Measurements from ENCODE around the gene TIPIN. TPM values are rescaled to one million over a fixed set of nuclear protein-coding genes. Genes with fewer than 3 reads are reported as not detected.
"Not testable (repeated sequence)": the region's sequence is repeated elsewhere in the genome, so short reads cannot be mapped to it uniquely, and the experiment has no call there.

Gene TIPIN
- total RNA-seq, 2 experiments from 2014 or later = 49.9 to 50.8 TPM

- no peak for ATAC-seq
- H3K27ac Mint-ChIP-seq = peak overlapping the region; percentile 99
- no peak for DNase-seq
- no peaks in the 10 kb centered on the region for H3K27me3 Mint-ChIP-seq
- intact Hi-C loops (cut with DNase I, micrococcal nuclease) = loop anchor here (1.0 to 5.0 kb wide), 13 partner anchors 14 to 1223 kb away; partner anchors contain the start of genes MAP2K1 (in 2 of the 2), RPL4 (in 2 of the 2), SNAPC5 (in 2 of the 2) and DIS3L (in 1 of the 2)
- H3K36me3 Mint-ChIP-seq (ENCODE audit: low read depth) = peaks cover 25% of the 10 kb centered on the region
- peak overlapping the region; percentile 97 for H3K4me3 Mint-ChIP-seq
- H3K9me3 Mint-ChIP-seq (ENCODE audit: low read depth) = no peaks in the 10 kb centered on the region
- CTCF ChIA-PET = interaction anchor here (0.7 to 2.7 kb wide), 2 partner anchors 143 to 460 kb away, joined by 3 to 22 read pairs; partner anchors contain the start of gene SNAPC5
- POLR2A ChIA-PET = interaction anchor here (0.7 to 1.8 kb wide), 5 partner anchors 30 to 1051 kb away, joined by 3 to 5 read pairs (median 4); partner anchors contain the start of genes MAP2K1, RNU5B-1 and SNAPC5
- peaks cover 24% of the 10 kb centered on the region for H3K4me1 Mint-ChIP-seq
These were observed 467 bp downstream of the TIPIN start for GRCh38 chr15:66356077-66356358.

DNA sequence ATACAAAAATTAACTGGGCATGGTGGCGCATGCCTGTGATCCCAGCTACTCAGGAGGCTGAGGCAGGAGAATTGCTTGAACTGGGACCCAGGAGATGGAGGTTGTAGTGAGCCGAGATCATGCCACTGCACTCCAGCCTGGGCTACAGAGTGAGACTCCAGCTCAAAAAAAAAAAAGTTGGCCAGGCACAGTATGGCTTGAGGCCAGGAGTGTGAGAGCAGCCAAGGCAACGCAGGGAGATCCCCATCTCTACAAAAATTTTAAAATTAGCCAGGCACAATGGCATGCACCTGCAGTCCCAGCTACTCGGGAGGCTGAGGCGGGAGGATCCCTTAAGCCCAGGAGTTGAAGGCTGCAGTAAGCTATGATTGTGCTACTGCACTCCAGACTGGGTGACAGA is 8.0 kb downstream of the TIPIN start:
- H3K27me3 Mint-ChIP-seq; intact Hi-C loops (cut with DNase I, micrococcal nuclease): not testable (repeated sequence)

GRCh38 chr15:66328771-66329170 is 27.7 kb downstream of the TIPIN start:
- DNase-seq (no peak), ATAC-seq (no peak)
- no peaks in the 10 kb centered on the region for H3K4me1 Mint-ChIP-seq
- H3K9me3 Mint-ChIP-seq (ENCODE audit: low read depth) = no peaks in the 10 kb centered on the region
- no peaks in the 10 kb centered on the region for H3K27me3 Mint-ChIP-seq
- peaks cover 38% of the 10 kb centered on the region for H3K36me3 Mint-ChIP-seq (ENCODE audit: low read depth)
- CTCF ChIA-PET = interaction anchor here (0.6 kb wide), 1 partner anchor 206 kb away, joined by 4 read pairs; no protein-coding TSS in a partner anchor
- intact Hi-C loops (cut with DNase I, micrococcal nuclease) = no loop called here
- no peak overlapping the region for H3K27ac Mint-ChIP-seq
- POLR2A ChIA-PET = no interaction called here
- H3K4me3 Mint-ChIP-seq = no peak overlapping the region

More for the DNA sequence above, 8.0 kb downstream of the TIPIN start:
- ATAC-seq; H3K4me1 Mint-ChIP-seq; DNase-seq; H3K9me3 Mint-ChIP-seq (ENCODE audit: low read depth); H3K27ac Mint-ChIP-seq; POLR2A ChIA-PET; H3K4me3 Mint-ChIP-seq; CTCF ChIA-PET: not testable (repeated sequence)
- H3K36me3 Mint-ChIP-seq (ENCODE audit: low read depth) = peaks cover 43% of the 10 kb centered on the region

DNA sequence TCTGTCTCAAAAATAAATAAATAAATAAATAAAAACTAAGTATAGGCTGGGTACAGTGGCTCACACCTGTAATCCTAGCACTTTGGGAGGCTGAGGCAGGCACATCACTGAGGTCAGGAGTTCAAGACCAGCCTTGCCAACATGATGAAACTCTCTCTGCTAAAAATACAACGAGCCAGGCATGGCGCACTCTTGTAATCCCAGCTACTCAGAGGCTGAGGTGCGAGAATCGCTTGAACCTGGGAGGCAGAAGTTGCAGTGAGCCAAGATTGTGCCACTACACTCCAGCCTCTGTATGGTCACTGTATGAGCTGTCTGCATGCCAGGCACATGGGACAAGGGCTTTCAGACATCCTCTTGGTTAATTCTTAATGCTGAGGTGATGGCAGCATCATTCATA is 28.7 kb downstream of the TIPIN start:
- ChIA-PET CTCF (no interaction called here), POLR2A (no interaction called here)
- no peak overlapping the region for H3K4me3 Mint-ChIP-seq
- no peaks in the 10 kb centered on the region for H3K4me1 Mint-ChIP-seq
- DNase-seq (no peak), ATAC-seq (no peak)
- H3K27me3 Mint-ChIP-seq = no peaks in the 10 kb centered on the region
- no peaks in the 10 kb centered on the region for H3K9me3 Mint-ChIP-seq (ENCODE audit: low read depth)
- no peak overlapping the region for H3K27ac Mint-ChIP-seq
- H3K36me3 Mint-ChIP-seq (ENCODE audit: low read depth) = peaks cover 32% of the 10 kb centered on the region
- intact Hi-C loops (cut with DNase I, micrococcal nuclease) = no loop called here

DNA sequence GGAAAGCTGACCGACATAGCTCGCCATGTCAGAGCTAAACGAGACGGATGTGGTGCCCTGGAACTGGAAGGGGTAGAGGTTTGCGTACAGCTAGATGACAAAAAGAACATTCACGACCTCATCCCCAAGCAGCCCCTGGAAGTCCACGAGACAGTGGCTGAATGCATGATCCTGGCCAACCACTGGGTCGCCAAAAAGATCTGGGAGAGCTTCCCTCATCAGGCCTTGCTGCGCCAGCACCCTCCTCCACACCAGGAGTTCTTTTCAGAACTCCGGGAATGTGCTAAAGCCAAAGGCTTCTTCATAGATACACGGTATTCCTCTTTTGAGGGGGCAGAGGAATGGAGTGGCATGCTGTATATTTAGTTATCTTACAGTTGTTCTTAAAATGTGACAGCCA is 30.4 kb downstream of the TIPIN start:
- Mint-ChIP-seq H3K4me1 (no peaks in the 10 kb centered on the region), H3K4me3 (no peak overlapping the region), H3K9me3 (ENCODE audit: low read depth) (no peaks in the 10 kb centered on the region), H3K36me3 (ENCODE audit: low read depth) (peaks cover 27% of the 10 kb centered on the region), H3K27me3 (no peaks in the 10 kb centered on the region), H3K27ac (no peak overlapping the region)
- ChIA-PET POLR2A (no interaction called here), CTCF (interaction anchor here (1.1 kb wide), 1 partner anchor 35 kb away, joined by 3 read pairs; no protein-coding TSS in a partner anchor)
- intact Hi-C loops (cut with DNase I, micrococcal nuclease) = no loop called here
- ATAC-seq = no peak
- DNase-seq = no peak

DNA sequence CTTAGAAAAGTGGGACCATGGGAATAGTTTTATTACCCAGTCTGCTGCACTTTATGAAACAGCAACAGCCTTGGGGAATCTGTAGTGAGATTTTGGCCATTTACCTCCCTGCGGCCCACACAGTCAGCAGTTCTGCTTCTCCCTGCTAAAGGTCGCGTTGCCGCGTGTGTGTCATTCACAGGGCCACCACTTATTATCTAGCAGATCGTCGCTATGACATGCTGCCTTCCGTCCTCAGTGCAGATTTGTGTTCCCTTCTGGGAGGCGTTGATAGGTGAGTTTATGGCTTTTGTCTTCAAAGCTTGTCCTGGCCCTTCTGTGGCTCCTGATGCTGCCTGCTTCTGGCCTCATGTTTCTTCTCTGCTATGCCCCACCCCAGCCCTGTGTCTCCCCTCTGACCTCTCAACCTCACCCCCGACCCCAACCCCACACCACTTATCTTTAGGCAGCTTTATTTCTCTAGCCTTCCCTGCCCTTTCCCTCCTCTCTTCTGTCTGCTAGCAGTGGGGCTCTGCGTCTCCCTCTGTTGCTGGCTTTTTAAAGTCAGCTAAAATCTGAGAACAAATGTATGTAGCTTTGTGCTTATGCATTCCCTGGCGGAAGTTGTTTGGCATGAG is 33.1 kb downstream of the TIPIN start:
- ATAC-seq (no peak), DNase-seq (no peak)
- ChIA-PET POLR2A (no interaction called here), CTCF (interaction anchor here (0.7 kb wide), 2 partner anchors 82 to 85 kb away, joined by 3 to 4 read pairs; no protein-coding TSS in a partner anchor)
- no peaks in the 10 kb centered on the region for H3K4me1 Mint-ChIP-seq
- no peaks in the 10 kb centered on the region for H3K27me3 Mint-ChIP-seq
- H3K9me3 Mint-ChIP-seq (ENCODE audit: low read depth) = no peaks in the 10 kb centered on the region
- intact Hi-C loops (cut with DNase I, micrococcal nuclease) = no loop called here
- peaks cover 23% of the 10 kb centered on the region for H3K36me3 Mint-ChIP-seq (ENCODE audit: low read depth)
- no peak overlapping the region for H3K4me3 Mint-ChIP-seq
- no peak overlapping the region for H3K27ac Mint-ChIP-seq

- Mint-ChIP-seq H3K4me3 (no peak overlapping the region), H3K36me3 (ENCODE audit: low read depth) (peaks cover 33% of the 10 kb centered on the region), H3K27me3 (no peaks in the 10 kb centered on the region), H3K4me1 (no peaks in the 10 kb centered on the region), H3K9me3 (ENCODE audit: low read depth) (no peaks in the 10 kb centered on the region), H3K27ac (peak overlapping the region; percentile 38)
- intact Hi-C loops (cut with DNase I, micrococcal nuclease) = no loop called here
- CTCF ChIA-PET = no interaction called here
- no peak for DNase-seq
- POLR2A ChIA-PET = no interaction called here
- ATAC-seq = peak; percentile 76
These were observed 44.3 kb downstream of the TIPIN start for GRCh38 chr15:66312144-66312543.

DNA sequence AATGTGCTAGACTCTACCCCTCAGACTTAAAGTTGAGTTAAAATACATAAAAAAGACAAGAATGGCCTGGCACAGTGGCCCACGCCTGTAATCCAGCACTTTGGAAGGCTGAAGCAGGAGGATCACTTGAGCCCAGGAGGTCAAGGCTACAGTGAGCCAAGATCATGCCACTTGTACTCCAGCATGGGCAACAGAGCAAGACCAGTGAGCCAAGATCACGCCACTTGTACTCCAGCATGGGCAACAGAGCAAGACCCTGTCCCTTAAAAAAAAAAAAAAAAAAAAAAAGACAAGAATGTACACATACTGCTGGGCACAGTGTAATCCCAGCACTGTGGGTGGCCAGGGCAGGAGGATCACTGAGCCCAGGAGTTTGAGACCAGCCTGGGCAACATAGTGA is 45.7 kb downstream of the TIPIN start:
- ChIA-PET POLR2A (no interaction called here), CTCF (no interaction called here)
- no peak for DNase-seq
- peaks cover 26% of the 10 kb centered on the region for H3K36me3 Mint-ChIP-seq (ENCODE audit: low read depth)
- no peaks in the 10 kb centered on the region for H3K27me3 Mint-ChIP-seq
- intact Hi-C loops (cut with DNase I, micrococcal nuclease) = no loop called here
- H3K27ac Mint-ChIP-seq = no peak overlapping the region
- ATAC-seq = no peak
- no peaks in the 10 kb centered on the region for H3K4me1 Mint-ChIP-seq
- H3K9me3 Mint-ChIP-seq (ENCODE audit: low read depth) = no peaks in the 10 kb centered on the region
- no peak overlapping the region for H3K4me3 Mint-ChIP-seq

GRCh38 chr15:66309828-66310227 is 46.7 kb downstream of the TIPIN start:
- ATAC-seq (no peak), DNase-seq (no peak)
- intact Hi-C loops (cut with DNase I, micrococcal nuclease) = no loop called here
- Mint-ChIP-seq H3K4me1 (no peaks in the 10 kb centered on the region), H3K9me3 (ENCODE audit: low read depth) (no peaks in the 10 kb centered on the region), H3K27ac (no peak overlapping the region), H3K36me3 (ENCODE audit: low read depth) (peaks cover 26% of the 10 kb centered on the region), H3K4me3 (no peak overlapping the region), H3K27me3 (no peaks in the 10 kb centered on the region)
- ChIA-PET CTCF (interaction anchor here (0.6 kb wide), 1 partner anchor 22 kb away, joined by 3 read pairs; no protein-coding TSS in a partner anchor), POLR2A (interaction anchor here (0.6 kb wide), 1 partner anchor 27 kb away, joined by 4 read pairs; no protein-coding TSS in a partner anchor)

- no peak for DNase-seq
- H3K4me3 Mint-ChIP-seq = no peak overlapping the region
- ATAC-seq = no peak
- H3K4me1 Mint-ChIP-seq = no peaks in the 10 kb centered on the region
- no peaks in the 10 kb centered on the region for H3K9me3 Mint-ChIP-seq (ENCODE audit: low read depth)
- intact Hi-C loops (cut with DNase I, micrococcal nuclease) = no loop called here
- H3K36me3 Mint-ChIP-seq (ENCODE audit: low read depth) = peaks cover 26% of the 10 kb centered on the region
- H3K27me3 Mint-ChIP-seq = no peaks in the 10 kb centered on the region
- ChIA-PET CTCF (interaction anchor here (0.7 to 1.7 kb wide), 2 partner anchors 21 to 41 kb away, joined by 3 to 4 read pairs; no protein-coding TSS in a partner anchor), POLR2A (interaction anchor here (0.6 kb wide), 1 partner anchor 186 kb away, joined by 3 read pairs; no protein-coding TSS in a partner anchor)
- H3K27ac Mint-ChIP-seq = no peak overlapping the region
These were observed 48.0 kb downstream of the TIPIN start for GRCh38 chr15:66308531-66308930.

DNA sequence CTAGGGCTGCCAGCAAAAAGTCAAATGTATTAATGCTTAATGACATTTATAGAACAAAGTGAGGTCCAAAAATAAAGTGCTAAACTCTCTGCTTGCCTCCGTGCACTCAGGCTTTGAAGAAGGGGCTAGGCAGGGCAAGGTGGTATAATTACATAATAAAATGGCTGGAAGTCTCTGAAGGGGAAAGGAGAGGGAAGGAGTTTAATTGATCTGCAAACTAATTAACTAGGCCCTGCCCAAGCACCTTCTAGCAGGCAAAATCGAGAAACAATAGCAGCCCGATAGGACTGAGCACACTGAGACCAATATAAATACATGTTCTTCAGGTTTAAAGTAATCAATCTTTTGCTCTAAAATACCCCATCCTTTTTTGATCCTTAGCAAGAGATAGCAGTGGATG is 50.1 kb downstream of the TIPIN start:
- POLR2A ChIA-PET = no interaction called here
- Mint-ChIP-seq H3K27ac (no peak overlapping the region), H3K9me3 (ENCODE audit: low read depth) (no peaks in the 10 kb centered on the region), H3K36me3 (ENCODE audit: low read depth) (peaks cover 18% of the 10 kb centered on the region), H3K4me3 (no peak overlapping the region), H3K4me1 (no peaks in the 10 kb centered on the region), H3K27me3 (no peaks in the 10 kb centered on the region)
- no peak for DNase-seq
- intact Hi-C loops (cut with DNase I, micrococcal nuclease) = no loop called here
- no peak for ATAC-seq
- CTCF ChIA-PET = interaction anchor here (0.7 kb wide), 1 partner anchor 10 kb away, joined by 3 read pairs; no protein-coding TSS in a partner anchor

- H3K27ac Mint-ChIP-seq; intact Hi-C loops (cut with DNase I, micrococcal nuclease); H3K4me3 Mint-ChIP-seq; H3K4me1 Mint-ChIP-seq; H3K9me3 Mint-ChIP-seq (ENCODE audit: low read depth); DNase-seq; CTCF ChIA-PET; H3K27me3 Mint-ChIP-seq; ATAC-seq; POLR2A ChIA-PET: not testable (repeated sequence)
- H3K36me3 Mint-ChIP-seq (ENCODE audit: low read depth) = peaks cover 17% of the 10 kb centered on the region
These were observed 52.1 kb downstream of the TIPIN start for GRCh38 chr15:66304425-66304824.

Measured in activated CD4-positive, alpha-beta T cell treated with anti-CD3 and anti-CD28 coated beads for 36 hours (primary cell).